Hematopoietic multipotent progenitor cell treated with erythropoietin and hydrocortisone succinate and interleukin-3 and kit ligand, for 6 days (in vitro differentiated cells): Measurements from ENCODE around the gene FBXO46.
A peak's percentile ranks its signal among the peaks of the same experiment; 100 is the strongest.
"Not testable (repeated sequence)": the region's sequence is repeated elsewhere in the genome, so short reads cannot be mapped to it uniquely, and the experiment has no call there.

Experiments used
- DNase-seq: peaks from one replicate; pipeline ENCODE4 v3.0.0-alpha.2; 2015

The FBXO46 gene

GRCh38 chr19:45765702-45766295 is 35.1 kb upstream of the FBXO46 start:
- no peak for DNase-seq

DNA sequence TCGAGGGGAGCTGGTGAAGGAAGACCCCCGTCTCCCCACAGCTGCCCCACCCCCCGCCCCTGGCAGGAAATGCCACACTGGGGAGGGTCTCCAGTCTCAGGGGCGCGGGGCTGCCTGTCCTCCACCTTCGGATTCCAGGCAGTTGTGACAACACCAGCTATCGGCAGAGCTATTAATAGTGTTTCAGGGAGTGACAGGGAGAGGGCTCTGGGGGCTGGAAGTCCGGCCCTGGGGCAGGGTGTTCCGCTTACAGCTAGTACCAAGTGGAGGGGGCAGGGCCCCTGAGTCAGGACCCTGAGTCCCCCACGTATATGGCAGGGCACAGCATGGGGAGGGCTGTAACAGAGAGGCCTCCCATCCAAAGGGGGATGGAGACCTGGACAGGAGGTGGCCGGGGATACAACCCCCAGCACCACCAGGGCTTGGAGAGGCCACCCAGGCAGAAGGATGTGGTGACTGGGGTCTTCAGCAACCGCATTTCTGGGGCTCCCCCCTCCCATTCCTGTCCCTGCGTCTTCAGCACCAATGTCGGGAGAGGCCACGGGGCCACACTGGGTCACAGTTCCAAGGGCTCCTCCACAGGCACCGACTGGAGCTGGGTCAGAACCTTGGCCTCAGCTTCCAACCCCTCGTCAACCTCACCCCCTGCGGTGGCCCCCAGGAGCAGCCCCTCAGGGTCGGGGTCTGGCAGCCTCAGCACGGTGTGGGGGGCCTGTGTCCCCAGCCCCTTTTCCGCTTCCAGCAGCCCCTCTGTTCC is 34.4 kb upstream of the FBXO46 start:
- DNase-seq, result no peak

GRCh38 chr19:45764475-45764874 is 33.8 kb upstream of the FBXO46 start:
- no peak for DNase-seq

DNA sequence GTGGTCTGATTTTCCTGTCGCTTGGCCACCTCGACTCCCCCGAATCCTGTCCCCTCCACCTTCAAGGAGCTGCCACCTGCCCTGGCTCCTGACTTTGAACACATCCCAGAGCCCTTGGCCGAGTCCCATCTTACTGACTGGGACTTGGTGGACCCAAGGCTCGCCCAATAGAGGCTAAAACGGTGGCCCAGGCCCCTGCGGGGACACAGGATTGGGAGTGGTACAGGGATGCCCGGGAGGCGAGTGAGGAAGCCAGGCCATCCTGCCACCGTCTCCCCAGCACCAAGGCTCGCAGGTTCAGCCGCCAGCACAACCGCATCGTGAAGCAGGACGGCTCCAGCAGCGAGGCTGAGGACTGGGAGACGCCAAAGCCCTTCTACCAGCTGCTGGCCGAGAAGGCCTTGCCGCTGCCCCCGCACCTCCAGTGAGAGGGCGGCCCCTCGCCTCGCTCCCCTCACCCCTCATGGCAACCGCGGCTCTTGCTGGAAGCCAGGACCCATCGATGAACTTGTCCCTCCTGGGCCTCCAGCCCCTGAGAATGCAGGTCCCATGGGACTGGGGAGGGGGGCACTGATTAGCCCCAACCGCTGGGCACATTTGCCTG is 33.1 kb upstream of the FBXO46 start:
- DNase-seq, result no peak

DNA sequence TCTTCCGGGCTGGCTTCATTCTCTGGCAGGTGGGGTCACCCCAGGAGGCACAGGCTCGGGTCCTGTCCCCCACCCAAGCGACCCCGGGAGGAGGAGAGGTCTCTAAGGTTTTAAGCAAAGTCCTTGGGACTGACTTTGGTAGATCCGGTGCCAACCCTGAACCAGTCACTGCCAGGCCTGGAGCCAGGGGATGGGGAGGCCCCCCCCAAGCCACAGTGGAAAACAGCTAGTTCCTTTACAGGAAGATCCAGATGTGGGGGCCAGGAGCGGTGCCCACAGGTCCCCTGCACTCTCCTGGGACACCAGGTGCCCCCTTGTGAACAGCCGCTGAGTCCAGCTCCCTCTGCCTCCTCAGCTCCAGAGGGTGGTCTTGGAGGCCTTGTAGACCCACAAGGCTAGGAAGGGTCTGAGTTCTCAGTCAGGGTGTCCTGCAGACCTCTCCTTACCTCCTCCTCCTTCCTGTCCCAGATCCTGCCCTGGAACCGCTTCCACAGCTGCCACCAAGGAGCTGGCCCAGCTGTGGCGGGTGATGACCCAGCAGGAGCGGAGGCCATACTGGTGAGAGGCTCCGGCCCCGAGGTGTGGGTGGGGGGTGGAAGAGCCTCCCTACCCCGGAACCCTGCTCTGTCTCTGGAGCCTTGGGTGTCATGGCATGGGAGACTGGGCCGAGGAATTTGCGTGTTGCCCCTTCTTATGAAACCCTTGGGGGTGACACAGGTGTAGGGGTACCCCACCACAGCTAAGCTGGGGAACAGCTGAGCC is 32.4 kb upstream of the FBXO46 start:
- DNase-seq, result no peak

- no peak for DNase-seq
Observed at GRCh38 chr19:45761714-45762113, 31.0 kb upstream of the FBXO46 start.

GRCh38 chr19:45758921-45759320 is 28.2 kb upstream of the FBXO46 start:
- no peak for DNase-seq

DNA sequence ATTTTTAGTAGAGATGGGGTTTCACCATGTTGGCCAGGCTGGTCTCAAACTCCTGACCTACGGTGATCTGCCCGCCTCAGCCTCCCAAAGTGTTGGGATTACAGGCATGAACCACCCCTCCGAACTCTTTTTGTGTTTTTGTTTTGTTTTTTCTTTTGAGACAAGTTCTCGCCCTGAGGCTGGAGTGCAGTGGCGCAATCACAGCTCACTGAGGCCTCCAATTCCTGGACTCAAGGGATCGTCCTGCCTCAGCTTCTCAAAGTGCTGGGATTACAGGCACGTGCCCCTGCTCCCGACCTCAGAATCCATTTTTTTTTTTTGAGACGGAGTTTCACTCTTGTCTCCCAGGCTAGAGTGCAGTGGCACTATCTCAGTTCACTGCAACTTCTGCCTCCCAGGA is 27.0 kb upstream of the FBXO46 start:
- DNase-seq, result no peak

GRCh38 chr19:45754323-45754722 is 23.6 kb upstream of the FBXO46 start:
- no peak for DNase-seq

DNA sequence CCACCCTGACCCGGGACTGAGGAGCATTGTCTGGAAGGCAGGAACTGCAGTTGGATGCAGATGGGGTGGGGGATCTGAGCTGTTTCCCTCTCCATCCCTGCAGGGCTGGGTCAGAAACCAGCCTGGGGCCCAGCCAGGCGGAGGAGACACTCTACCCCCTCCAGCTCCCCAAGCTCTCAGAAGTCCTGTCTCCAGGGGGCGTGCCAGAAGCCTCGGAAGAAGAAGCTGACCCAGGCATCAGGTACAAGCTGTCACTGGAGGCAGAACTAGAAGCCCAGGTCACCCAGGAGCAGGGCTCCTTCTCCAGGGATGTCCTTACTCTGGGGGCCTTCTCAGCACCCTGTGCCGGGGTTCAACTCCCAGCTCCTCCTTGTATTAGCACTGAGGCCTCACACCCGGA is 22.9 kb upstream of the FBXO46 start:
- DNase-seq, result no peak

DNA sequence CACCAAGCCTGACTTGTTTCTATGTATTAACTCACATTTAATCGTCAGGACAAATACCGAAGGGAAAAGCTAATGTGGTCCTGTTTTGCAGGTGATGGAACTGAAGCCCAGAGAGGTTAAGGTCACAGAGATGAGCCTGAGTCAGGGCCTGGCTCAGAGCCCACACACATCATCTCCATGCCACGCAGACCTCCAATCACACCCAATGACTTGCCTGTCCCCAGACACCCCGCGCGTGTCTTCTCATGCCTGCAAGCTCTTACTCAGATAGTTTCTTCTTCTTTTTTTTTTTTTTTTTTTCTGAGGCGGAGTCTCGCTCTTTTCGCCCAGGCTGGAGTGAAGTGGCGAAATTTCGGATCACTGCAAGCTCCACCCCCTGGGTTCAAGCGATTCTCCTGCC is 21.9 kb upstream of the FBXO46 start:
- DNase-seq, result no peak

DNA sequence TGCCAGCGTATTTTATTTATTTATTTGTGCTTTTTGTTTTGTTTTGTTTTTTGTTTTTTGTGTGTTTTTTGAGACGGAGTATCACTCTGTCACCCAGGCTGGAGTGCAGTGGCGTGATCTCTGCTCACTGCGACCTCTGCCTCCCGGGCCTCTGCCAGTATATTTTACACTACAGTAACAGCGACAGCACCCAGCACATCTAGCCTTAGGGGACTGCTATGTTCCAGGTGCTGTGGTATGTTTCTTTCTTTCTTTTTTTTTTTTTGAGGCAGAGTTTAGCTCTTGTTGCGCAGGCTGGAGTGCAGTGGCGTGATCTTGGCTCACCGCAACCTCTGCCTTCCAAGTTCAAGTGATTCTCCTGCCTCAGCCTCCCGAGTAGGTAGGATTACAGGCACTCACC is 20.8 kb upstream of the FBXO46 start:
- not testable (repeated sequence) for DNase-seq

DNA sequence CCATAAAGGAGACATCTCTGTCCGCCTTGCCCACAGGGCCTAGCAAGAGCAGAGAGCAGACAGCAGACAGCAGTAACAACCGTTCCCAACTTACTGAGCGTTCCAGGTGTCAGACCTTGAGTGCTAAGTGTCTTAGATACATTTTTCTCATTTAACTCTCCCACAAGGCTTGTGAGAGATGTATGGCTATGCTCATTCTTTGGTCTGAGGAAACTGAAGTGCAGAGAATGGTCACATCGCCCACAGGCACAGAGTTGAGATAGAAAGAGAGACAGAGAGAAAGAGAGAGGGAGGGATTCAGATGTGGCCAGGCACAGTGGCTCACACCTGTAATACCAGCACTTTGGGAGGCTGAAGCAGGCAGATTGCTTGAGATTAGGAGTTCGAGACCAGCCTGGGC is 16.8 kb upstream of the FBXO46 start:
- DNase-seq, result no peak

- DNase-seq, result no peak
Observed at GRCh38 chr19:45746866-45747265, 16.2 kb upstream of the FBXO46 start.

DNA sequence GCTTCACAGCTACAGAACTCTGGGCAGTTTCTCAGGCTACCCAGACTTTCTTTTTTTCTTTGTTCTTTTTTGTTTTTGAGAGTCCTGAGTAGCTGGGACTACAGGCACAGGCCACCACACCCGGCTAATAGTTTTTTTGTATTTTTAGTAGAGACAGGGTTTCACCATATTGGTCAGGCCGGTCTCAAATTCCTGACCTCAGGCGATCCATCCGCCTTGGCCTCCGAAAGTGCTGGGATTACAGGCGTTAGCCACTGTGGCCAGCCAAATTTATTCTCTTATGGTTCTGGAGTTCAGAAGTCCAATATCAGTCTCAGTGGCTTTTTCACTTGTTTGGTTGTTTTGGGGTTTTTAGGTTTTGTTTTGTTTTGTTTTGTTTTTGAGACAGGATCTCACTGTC is 14.9 kb upstream of the FBXO46 start:
- DNase-seq, result no peak

- DNase-seq, result no peak
Observed at GRCh38 chr19:45742969-45743368, 12.3 kb upstream of the FBXO46 start.

DNA sequence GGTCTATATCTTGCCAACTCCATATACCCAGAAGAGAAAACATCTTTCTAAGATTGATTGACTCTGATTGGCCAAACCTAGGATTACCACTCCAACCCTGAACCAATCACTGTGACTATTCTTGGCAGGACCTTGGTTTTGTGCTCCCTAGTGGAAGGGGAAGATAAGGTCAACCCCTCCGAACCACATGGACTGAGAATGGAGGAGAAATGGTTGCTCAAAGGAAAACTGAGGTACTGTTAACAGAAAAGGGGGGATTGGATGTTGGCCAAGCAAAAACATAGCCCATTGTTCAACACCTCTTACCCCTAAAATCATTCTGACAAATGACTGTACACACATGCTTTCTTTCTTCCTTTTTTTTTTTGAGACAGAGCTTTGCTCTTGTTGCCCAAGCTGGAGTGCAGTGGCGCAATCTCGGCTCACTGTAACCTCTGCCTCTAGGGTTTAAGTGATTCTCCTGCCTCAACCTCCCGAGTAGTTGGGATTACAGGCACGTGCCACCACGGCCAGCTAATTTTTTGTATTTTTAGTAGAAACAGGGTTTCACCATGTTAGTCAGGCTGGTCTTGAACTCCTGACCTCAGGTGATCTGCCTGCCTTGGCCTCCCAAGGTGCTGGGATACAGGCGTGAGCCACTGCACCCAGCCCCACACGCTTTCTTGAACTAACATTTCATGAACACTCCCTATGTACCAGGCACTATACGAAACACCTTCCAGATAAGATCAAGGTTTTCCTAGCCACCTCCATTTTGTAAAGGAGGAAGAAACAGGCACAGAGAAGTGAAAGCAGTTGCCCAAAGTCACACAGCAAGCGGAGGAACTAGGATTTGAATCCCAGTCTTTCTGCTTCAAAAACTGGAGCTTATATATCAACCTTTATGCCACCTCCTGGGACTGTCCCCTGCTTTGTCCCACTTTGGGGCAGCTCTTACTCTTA is 9.1 kb upstream of the FBXO46 start:
- peak; percentile 62 for DNase-seq

GRCh38 chr19:45733160-45733810 is 2.6 kb upstream of the FBXO46 start, which contains the start of gene MEIOSIN:
TSS of gene MEIOSIN (plus strand) at chr19:45733439. CDS start at chr19:45735377, 1,938 bp downstream.
- no peak for DNase-seq

DNA sequence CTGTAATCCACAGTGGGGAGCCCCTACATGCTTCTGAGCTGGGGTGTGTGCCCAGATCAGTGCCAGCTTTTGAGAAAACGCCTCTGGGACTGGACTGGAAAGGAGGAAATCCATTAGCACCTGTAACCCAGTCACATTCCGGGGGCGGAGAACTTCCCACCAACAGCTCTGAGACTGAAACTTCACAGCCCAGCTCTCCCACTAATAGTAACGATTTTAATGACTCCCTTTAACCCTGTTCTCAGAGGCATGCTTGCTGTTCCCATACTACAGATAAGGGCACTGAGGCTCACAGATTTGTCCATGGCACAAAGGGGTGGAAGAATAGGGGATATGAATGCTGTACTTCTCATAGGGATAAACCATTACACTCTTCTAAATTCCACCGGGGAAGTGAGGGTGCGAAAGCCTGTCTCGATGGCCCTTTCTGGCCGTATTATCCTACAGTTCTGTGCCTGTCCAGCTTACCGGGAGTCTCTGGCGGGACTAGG is 851 bp downstream of the FBXO46 start:
- peak; percentile 28 for DNase-seq

GRCh38 chr19:45728683-45729082 is 2.0 kb downstream of the FBXO46 start:
- DNase-seq, result not testable (repeated sequence)

DNA sequence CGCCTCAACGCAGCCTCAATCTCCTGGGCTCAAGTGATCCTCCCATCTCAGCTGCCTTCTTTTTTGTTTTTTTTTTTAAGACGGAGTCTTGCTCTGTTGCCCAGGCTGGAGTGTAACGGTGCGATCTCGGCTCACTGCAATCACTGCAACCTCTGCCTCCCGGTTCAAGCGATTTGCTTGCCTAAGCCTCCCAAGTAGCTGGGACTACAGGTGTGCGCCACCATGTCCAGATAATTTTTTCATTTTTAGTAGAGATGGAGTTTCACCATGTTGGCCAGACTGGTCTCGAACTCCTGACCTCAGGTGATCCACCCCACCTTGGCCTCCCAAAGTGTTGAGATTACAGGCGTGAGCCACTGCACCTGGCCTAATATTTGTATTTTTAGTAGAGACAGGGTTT is 10.6 kb downstream of the FBXO46 start:
- not testable (repeated sequence) for DNase-seq
